Esophagus muscularis mucosa (tissue), 4 donors: ENCODE measurements around the gene MARK1.

Experiments used
- EP300 ChIP-seq: sonication (generic); formaldehyde crosslinking; IDR thresholded peaks from one replicate; pipeline ENCODE4 v1.6.1; 2017; ENCODE audit warnings: antibody characterized with exemption
- POLR2A ChIP-seq: fragments of 450-650 bp; IDR thresholded peaks from one replicate; pipeline ENCODE4 v1.6.1; 2017; ENCODE audit warnings: antibody characterized with exemption, moderate library complexity, mild to moderate bottlenecking, low read depth
- TF ChIP-seq, protein P1 (sequence below), 3 experiments: fragments of 200-600 bp in 2 of 3; fragments of 450-650 bp in 1 of 3; sonication (generic) in 2 of 3; IDR thresholded peaks; one replicate each; pipeline ENCODE4 v1.5.1; 2017 to 2019; ENCODE audit warnings: antibody characterized with exemption in 3 of 3, mild to moderate bottlenecking in 2 of 3, moderate library complexity in 1 of 3

- TF ChIP-seq, protein P1, sequence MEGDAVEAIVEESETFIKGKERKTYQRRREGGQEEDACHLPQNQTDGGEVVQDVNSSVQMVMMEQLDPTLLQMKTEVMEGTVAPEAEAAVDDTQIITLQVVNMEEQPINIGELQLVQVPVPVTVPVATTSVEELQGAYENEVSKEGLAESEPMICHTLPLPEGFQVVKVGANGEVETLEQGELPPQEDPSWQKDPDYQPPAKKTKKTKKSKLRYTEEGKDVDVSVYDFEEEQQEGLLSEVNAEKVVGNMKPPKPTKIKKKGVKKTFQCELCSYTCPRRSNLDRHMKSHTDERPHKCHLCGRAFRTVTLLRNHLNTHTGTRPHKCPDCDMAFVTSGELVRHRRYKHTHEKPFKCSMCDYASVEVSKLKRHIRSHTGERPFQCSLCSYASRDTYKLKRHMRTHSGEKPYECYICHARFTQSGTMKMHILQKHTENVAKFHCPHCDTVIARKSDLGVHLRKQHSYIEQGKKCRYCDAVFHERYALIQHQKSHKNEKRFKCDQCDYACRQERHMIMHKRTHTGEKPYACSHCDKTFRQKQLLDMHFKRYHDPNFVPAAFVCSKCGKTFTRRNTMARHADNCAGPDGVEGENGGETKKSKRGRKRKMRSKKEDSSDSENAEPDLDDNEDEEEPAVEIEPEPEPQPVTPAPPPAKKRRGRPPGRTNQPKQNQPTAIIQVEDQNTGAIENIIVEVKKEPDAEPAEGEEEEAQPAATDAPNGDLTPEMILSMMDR (IDR thresholded peaks at IDR 0.05), result no peak
- TF ChIP-seq EP300, result no peak
- no peak for TF ChIP-seq POLR2A
Measured at GRCh38 chr1:220642285-220642684, 114.3 kb downstream of the MARK1 start.
